GM19372 (cell line): Measurements from ENCODE around the gene IL17RC.
A peak's percentile ranks its signal among the peaks of the same experiment; 100 is the strongest.
"Not testable (repeated sequence)": the region's sequence is repeated elsewhere in the genome, so short reads cannot be mapped to it uniquely, and the experiment has no call there.

Experiments
- ATAC-seq: cut with Tn5 transposase; IDR thresholded peaks from one replicate; pipeline ENCODE4 v1.9.1; 2021; ENCODE audit warnings: mild to moderate bottlenecking, low read depth, moderate library complexity; ENCODE audit not compliant: unreplicated experiment

The IL17RC gene, protein sequence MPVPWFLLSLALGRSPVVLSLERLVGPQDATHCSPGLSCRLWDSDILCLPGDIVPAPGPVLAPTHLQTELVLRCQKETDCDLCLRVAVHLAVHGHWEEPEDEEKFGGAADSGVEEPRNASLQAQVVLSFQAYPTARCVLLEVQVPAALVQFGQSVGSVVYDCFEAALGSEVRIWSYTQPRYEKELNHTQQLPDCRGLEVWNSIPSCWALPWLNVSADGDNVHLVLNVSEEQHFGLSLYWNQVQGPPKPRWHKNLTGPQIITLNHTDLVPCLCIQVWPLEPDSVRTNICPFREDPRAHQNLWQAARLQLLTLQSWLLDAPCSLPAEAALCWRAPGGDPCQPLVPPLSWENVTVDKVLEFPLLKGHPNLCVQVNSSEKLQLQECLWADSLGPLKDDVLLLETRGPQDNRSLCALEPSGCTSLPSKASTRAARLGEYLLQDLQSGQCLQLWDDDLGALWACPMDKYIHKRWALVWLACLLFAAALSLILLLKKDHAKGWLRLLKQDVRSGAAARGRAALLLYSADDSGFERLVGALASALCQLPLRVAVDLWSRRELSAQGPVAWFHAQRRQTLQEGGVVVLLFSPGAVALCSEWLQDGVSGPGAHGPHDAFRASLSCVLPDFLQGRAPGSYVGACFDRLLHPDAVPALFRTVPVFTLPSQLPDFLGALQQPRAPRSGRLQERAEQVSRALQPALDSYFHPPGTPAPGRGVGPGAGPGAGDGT

DNA sequence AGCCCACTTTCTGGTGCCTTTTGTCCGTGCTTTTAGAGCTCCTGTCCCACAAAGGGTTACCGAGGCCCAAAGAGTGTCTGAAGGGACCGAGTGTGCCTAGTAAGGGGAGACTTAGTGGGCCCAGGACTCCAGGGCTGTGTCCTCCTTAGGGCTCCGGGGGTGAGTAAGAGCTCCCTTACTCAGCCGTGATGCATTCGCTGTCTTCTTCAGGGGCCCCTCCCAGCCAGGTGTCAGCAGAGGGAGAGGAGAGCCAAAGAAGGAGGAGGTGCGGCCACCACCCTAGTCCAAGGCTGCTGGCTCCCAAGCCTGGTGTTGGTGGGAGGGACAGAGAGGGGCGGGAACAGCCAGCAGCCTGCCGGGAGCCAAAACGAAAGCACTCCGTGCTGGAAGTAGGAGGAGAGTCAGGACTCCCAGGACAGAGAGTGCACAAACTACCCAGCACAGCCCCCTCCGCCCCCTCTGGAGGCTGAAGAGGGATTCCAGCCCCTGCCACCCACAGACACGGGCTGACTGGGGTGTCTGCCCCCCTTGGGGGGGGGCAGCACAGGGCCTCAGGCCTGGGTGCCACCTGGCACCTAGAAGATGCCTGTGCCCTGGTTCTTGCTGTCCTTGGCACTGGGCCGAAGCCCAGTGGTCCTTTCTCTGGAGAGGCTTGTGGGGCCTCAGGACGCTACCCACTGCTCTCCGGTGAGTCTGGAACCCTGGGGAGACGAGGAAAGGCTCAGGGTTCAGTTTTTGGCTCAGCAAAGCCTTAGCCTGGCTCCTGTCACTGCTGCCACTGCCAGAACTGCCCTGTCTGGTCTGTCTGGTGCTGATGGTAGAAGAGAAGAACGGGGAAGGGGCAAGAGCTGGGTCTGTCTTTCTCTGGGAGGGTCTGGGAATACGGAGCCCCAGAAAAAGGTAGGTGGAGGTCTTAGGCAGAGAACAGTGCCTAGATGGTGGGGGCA is at the start of gene IL17RC:
Gene IL17RC (plus strand): TSS at position 365 of the 947 bp plus-strand sequence. CDS start 218 bp downstream, at position 583.
- ATAC-seq: no peak

DNA sequence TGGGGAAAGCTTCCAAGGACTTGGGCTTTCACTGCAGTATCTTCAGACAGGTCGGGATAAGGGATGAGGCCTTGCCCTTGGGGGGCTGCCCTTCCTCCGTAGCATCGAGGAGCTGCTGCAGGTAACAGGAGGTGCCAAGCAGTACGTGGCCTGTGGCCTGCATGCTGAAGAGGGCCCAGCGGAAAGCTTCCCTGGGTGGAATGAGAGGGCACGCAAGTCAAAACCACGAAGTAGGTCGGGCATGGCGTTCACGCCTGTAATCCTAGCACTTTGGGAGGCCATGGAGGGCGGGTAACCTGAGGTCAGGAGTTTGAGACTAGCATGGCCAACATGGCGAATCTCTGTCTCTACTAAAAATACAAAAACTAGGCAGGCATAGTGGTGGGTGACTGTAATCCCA is 49.8 kb upstream of the IL17RC start:
- ATAC-seq: no peak

DNA sequence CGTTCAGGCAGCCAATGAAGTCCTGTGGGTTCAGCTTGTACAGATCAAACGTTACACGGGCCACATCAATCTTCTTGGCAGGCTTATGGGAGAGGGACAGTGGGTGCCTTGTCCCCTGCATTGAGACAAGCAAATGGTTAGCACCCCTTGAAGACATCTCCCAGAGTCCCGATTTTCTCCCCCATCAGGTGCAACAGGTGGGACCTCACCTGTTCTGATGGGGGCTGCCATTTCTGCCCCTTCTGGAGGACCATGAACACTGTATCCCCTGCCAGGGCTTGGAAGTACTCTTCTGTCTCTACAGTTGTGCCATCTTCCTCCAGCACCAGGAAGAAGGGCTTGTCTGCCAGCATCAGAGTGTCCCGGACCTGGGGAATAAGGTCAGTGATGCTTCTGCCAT is 46.9 kb upstream of the IL17RC start:
- no peak for ATAC-seq

DNA sequence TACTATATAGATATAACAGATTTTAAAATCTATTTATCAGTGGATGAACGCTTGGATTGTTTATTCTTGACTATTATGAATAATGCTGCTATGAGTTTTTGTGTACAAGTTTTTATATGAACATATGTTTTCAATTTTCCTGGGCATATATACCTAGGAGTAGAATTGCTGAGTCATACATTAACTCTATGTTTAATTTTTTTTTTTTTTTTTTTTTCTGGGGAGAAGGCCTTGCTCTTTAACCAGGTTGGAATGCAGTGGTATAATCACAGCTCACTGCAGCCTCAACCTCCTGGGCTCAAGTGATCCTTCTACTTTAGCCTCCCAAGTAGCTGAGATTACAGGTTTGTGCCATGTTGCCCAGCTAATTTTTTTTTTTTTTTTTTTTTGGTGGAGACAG is 45.9 kb upstream of the IL17RC start:
- no peak for ATAC-seq

DNA sequence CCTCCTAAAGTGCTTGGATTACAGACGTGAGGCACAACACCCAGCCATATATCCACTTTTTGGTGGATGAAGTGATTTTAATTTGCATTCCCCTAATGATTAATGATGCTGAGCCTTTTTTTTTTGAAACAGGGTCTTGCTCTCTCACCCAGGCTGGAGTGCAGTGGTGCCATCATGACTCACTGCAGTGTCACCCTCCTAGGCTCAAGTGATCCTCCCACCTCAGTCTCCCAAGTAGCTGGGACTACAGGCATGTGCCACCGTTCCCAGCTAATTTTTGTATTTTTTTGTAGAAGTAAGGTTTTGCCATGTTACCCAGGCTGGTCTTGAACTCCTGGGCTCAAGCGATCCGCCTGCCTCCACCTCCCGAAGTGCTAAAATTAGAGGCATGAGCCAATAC is 44.8 kb upstream of the IL17RC start:
- not testable (repeated sequence) for ATAC-seq

DNA sequence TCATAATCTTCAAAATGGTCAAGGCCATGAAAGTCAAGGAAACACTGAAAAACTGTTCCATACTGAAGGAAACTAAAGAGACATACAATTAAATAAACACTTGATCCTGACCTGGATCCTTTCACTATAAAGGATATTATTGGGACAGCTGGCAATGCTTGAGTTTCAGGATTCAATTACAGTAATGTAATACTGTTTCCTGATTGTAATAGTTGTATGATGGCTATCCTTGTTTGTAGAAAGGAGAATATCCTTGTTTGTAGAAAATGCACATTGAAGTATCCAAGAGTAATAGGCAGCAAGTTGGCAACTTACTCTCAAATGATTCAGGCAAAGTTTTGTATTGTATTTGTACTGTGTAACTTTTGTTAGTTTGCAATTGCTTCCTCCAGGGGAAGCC is 41.5 kb upstream of the IL17RC start:
- ATAC-seq: no peak

DNA sequence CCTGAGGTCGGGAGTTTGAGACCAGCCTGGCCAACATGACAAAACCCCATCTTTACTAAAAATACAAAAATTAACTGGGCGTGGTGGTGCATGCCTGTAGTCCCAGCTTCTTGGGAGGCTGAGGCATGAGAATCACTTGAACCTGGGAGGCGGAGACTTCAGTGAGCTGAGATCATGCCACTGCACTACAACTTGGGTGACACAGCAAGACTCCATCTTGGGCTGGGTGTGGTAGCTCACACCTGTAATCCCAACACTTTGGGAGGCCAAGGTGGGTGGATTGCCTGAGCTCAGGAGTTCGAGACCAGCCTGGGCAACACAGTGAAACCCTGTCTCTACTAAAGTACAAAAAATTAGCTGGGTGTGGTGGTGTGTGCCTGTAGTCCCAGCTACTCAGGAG is 40.6 kb upstream of the IL17RC start:
- ATAC-seq: not testable (repeated sequence)

DNA sequence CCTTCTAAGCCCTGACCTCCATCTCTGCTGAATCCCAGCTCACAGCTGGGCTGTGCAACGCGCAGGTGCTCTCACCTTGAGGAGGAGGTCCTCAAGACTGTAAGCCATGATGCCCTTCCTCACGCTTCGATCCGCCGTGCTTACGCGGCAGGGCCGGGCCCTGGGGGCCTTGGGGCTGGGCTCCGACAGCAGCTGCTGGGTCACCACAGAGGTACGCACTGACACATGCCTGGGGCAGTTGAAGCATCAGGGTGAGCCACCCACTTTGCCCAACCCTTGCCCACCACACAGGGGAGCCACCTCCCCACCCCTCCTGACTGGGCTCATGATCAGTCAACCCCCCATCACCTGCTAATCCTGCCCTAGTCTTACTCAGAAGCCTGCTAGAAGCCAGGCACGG is 39.9 kb upstream of the IL17RC start:
- no peak for ATAC-seq

DNA sequence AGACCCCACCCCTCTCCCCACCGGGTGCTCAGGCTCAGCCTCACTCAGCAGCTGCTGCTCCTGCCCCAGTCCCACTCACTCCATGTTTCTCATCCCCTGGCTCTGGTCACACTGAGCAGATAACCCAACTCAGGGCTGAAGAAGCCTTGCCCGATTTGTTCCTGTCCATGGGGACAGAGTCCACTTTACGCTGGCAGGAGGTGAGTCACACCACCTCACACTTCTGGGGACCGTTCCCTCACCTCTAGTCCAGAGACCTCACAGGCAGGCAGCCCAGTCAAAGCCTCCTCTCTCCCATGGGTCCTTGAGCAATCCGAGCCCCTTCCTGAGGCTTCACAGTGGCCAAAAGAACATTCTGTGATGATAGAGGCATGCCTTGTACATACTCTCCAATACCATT is 38.2 kb upstream of the IL17RC start:
- ATAC-seq: no peak

DNA sequence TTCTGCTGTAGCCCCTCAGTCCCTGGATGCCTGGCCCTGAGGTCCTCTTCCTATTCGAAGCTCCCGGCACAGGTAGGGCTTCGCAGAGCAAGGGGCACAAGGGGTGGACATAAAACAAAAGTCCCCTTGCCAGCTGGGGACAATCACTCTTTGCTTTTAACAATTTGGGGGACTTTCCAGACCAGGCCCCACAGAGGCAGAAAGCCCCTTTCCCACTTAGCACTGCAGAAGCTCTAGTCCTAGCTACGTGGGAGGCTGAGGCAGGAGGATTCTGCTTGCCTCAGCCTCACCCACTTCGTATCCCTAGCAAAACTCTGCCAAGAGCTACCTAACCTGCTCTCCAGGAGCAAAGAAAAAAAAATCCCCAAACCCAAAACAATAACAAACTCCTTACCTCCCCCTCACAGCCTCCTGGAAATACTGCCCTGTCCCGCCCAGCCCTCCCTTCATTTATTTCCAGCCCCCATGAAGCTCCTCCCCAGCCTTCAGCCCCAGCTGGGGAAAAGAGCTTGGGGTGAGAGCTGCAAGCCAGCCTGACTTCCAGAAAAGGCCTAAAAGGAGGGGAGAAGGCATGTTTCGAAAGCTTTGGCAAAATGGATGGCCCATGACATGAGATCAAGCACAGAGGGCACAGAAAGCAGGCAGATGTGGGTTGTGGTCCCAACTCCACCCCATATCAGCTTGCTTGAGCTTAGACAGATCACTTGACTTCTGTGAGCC is 36.9 kb upstream of the IL17RC start, which contains the start of gene CIDEC:
Gene CIDEC (minus strand): TSS at position 424 of the 720 bp plus-strand sequence. CDS start 1,767 bp downstream, outside the sequence.
- no peak for ATAC-seq

DNA sequence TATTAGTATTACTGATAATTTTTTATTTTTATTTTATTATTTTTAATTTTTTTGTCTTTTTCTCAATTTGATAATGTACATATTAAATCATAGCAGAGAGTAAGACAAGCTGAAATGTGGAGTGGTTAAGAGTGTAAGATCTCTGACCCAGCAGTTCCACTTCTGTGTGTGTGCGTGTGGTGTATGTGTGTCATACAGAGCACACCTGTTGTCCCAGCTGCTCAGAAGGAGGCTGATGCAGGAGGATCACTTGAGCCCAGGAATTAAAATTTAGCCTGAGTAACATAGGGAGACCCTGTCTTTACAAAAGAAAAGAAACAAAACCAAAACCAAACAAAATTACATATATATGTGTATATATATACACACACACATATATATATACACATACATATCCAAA is 35.5 kb upstream of the IL17RC start:
- ATAC-seq: no peak

DNA sequence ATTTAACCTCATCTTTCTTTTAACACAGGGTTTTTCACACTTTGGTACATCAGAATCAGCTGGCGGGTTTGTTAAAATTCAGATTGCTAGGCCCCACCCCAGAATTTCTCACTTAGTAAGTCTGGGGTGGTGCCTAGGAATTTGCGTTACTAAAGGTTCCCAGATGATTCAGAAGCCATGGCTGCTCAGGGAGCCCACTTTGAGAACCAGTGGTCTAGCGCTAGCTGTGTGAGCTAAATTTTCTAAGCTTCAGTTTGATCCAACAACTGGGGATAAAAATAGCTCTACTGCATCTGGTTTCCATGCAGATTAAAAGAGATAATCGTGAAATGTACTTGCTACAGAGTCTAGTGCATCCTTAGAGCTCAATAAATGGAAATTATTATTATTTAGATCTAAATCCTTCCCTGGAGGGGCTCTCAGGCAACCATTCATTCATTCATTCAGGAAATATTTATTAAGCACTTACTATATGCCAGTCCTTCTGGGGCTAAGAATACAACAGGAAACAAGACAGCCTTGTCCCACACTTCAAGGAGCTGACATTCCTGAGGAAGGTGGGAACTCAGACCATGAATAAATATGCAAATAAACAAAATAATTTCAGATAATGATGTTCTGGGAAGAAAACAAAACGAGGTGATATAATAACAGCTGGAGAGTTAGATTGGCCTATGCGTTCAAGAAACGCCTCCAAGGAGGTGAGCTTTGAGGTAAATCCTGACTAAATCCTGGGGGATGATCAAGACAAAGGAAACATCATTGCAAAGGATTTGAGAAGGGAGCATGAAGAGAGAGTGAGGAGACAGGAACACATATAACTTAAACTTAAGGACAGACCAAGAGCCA is 33.0 kb upstream of the IL17RC start:
- ATAC-seq: no peak

DNA sequence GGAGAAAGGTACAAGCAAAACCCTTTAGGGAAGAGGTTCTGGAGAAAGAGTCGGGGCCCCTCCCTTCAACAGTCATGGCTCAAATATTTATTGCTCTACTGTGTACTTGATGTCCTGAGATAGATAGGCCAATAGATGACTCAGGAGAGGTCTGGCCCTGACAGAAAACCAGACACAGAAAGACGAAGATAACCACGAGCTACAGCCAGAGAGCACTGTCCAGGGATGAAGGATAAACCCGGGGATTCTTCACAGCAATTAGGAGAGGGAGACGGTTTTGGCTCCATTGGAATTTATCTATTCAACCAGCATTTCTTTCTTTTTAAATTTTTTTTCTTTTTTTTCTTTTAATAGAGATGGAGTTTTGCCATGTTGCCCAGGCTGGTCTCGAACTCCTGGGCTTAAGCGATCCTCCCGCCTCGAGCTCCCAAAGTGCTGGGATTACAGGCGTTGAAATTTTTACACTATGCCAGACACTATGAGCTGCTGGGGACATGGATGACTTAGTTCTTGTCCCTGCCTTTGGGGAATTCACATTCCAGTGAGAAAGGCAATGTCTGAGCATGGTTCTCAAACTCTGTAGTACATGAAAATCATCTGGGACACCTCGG is 32.2 kb upstream of the IL17RC start:
- no peak for ATAC-seq

DNA sequence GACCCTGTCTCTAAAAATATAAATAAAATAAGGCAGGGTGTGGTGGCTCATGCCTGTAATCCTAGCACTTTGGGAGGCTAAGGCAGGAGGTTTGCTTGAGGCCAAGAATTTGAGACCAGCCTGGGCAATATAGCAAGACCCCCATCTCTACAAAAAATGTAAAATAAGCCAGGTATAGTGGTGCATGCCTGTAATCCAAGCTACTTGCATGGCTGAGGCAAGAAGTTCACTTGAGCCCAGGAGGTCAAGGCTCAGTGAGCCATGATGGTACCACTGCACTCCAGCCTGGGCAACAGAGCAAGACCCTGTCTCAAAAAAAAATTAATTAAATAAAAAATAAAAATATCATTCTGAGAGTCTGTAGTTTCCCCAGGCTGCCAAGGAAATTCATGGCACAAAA is 30.6 kb upstream of the IL17RC start:
- ATAC-seq: no peak

DNA sequence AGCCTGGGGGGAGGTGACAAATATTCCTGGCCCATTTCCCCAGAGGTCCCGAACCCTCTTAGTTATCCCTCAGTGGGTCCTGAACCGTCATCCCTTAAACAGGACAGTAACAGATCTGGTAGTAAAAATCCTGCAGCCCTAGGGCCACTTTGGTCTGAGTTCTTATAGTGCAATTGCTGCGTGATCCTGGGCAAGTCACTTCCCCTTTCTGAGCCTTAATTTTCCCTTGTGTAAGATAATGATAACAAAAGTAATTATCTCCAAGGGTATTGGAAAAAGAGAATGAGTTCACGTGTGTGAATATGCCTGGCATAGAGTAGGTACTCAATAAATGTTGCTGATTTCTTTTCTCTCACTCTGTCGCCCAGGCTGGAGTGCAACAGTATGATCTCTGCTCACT is 29.4 kb upstream of the IL17RC start:
- ATAC-seq: no peak

DNA sequence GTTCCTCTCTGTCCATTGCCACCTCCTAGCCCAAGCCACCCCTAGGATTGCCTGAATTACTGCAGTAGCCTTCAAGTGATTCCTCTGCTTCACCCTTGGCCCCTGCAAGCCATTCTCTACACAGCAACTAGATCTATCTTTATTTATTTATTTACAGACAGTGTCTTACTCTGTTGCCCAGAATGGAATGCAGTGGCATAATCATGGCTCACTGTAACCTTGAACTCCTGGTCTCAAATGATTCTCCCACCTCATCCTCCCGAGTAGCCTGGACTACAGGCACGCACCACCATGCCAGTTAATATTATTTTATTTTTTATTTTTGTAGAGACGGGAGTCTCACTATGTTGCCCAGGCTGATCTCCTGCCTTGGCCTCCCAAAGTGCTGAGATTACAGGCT is 28.4 kb upstream of the IL17RC start:
- ATAC-seq: no peak

DNA sequence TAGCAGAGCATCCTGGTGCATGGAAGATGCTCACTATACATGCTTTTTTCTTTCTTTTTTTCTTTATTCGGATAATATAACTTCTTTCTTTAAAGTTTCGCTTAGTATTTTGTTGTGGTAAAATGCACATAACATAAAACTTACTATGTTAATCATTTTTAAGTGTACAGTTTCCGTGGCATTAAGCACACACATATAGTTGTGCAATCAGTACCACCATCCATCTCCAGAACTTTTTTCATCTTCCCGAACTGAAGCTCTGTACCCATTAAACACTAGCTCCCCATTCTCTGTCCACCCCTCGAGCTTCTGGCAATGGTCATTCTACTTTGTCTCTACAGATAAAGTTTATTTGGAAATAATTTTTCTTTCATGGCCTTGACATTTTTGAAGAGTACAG is 27.5 kb upstream of the IL17RC start:
- no peak for ATAC-seq

DNA sequence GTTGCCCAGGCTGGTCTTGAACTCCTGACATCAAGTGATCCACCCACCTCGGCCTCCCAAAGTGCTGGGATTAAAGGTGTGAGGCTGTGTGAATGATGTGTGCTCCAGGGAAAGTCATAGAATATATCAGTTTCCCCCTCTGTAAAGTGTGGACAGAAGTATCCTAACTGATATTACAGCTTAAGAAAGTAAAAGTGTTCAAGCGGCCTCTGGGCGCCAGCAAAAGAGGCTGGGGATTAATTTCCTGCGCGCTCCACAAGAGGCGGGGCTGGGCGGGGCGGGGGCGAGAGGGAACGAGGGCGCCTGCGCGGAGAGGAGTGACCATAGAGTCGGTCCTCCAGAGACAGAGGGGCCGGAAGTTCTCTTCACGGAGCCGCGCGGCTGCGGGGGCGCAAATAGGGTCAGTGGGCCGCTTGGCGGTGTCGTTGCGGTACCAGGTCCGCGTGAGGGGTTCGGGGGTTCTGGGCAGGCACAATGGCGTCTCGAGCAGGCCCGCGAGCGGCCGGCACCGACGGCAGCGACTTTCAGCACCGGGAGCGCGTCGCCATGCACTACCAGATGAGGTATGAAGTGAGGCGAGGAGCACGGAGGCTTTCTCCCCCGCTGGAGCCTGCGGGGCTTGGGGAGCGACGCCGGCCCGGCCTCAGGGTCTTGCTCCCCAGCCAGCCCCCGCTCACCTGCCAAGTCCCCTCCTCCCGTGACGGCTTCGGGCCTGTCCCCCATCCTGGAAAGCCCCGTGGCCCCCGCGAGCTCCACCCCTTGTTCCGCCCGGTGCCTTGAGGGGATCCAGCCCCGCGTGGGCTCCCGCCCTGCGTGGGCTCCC is 26.4 kb upstream of the IL17RC start, which contains the start of gene JAGN1:
Gene JAGN1 (plus strand): TSS at position 362 of the 823 bp plus-strand sequence. CDS start 113 bp downstream, at position 475.
- ATAC-seq: peak; percentile 84
